T-helper 2 cell treated with Interferon-gamma antibody and Interleukin-4, amounts not matched to agents 100 ng/mL and 5 ng/mL, for 36 hours (primary cell): Measurements from ENCODE around the gene SLC22A8. TPM values are rescaled to one million over a fixed set of nuclear protein-coding genes. Genes with fewer than 3 reads are reported as not detected.

ENCODE experiments used
- total RNA-seq: library from RNA; stranded (reverse); gene quantifications from 2 replicates; pipeline ENCODE4 v1.2.3, GENCODE V29; 2022

SLC22A8 gene
- total RNA-seq, 1 donor from 2014 or later = not detected

Other genes starting within 250 kb of the SLC22A8 start
- gene TAF6L, start 244.4 kb downstream of the SLC22A8 start, total RNA-seq = 21.6 and 21.9 TPM in 2 replicates
- gene TMEM179B, start 228.4 kb downstream of the SLC22A8 start, total RNA-seq = 37.1 and 37.2 TPM in 2 replicates
- 19.6 and 19.8 TPM in 2 replicates for gene TMEM223, start 223.8 kb downstream of the SLC22A8 start, total RNA-seq
- gene NXF1, start 210.4 kb downstream of the SLC22A8 start, total RNA-seq = 86.2 and 91.7 TPM in 2 replicates
- gene STX5, start 183.8 kb downstream of the SLC22A8 start, total RNA-seq = 39.4 and 39.8 TPM in 2 replicates
- 0.77 TPM in 1 of 2 replicates, not detected in the other for gene TEX54, start 183.0 kb downstream of the SLC22A8 start, total RNA-seq
- gene WDR74, start 176.3 kb downstream of the SLC22A8 start, total RNA-seq = 77.5 and 81.6 TPM in 2 replicates
- gene SLC3A2, start 134.9 kb downstream of the SLC22A8 start, total RNA-seq = 163 TPM in 2 replicates
- gene CHRM1, start 94.5 kb downstream of the SLC22A8 start, total RNA-seq = not detected in 2 replicates
- gene SLC22A6, start 30.9 kb downstream of the SLC22A8 start, total RNA-seq = not detected in 2 replicates
- not detected in 2 replicates for gene SLC22A24, start 128.4 kb upstream of the SLC22A8 start, total RNA-seq
- gene SLC22A25, start 227.8 kb upstream of the SLC22A8 start, total RNA-seq = not detected in 2 replicates